ENCODE measurements around the gene RAB17.

- TF ChIP-seq CTCF (IDR thresholded peaks at IDR 0.05): no peak
- no peak for TF ChIP-seq POLR2A (IDR thresholded peaks at IDR 0.05)
Measured at GRCh38 chr2:237626813-237627440, 36.4 kb upstream of the RAB17 start.

Measured in thyroid gland (tissue), 4 donors.